Measurements from ENCODE around the gene ACSF2. TPM values are rescaled to one million over a fixed set of nuclear protein-coding genes. Genes with fewer than 3 reads are reported as not detected.

ACSF2 gene
- polyA plus RNA-seq, 5 donors: 95.0 to 131 (median 114) TPM

DNA sequence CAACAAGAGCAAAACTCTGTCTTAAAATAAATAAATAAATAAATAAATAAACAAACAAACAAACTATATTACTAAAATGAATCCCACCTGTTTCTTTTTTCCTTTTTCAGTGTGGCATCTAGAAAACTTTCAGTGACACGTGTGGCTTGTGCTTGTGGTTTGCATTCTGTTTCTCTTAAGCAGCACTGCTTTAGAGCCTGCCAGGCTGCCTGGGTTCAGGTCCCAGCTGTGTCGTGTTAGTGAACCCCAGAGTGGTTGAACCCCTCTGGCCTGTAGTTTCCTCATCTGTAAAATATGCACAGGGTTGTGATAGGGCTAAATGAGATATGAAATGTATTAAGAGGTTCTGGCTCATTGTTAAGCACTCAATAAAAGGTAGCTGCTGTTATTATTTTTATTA lies 94.5 kb downstream of the ACSF2 start:
- no peak for DNase-seq

DNA sequence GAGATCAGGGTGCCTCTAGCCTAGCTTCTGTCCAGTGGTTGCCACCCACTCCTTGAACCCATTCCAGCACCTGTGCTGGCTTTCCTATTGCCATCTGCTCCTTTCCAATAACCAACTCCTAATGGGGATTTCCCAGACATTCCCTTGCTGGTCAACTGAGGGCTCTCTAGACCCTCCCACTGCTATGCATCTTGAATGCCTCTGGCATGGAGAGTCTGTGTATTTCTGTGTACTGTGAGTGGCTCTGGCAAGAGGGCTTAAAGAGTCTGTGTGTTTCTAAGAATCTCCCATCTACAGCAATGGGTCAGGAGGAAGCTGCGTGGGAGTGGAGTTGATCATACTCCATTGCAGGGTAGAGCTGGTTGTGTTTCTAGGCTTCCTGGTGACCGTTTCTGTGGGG lies 95.5 kb downstream of the ACSF2 start:
- no peak for DNase-seq

DNA sequence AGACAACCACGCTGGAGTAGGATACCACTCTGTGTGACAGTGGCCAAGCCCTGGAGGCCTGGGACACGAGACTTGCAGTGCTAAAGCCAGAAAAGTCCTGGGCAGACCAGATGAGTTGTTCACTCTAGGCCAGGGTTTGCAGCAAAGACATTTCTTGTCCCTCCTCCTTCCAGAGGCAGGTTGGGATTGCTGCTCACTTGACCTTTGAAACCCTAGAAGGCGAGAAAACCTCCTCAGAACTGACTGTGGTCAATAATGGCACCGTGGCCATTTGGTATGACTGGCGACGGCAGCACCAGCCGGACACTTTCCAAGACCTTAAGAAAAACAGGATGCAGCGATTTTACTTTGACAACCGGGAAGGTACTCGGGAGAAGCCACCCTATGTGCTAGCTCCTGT lies 96.7 kb downstream of the ACSF2 start:
- no peak for DNase-seq

DNA sequence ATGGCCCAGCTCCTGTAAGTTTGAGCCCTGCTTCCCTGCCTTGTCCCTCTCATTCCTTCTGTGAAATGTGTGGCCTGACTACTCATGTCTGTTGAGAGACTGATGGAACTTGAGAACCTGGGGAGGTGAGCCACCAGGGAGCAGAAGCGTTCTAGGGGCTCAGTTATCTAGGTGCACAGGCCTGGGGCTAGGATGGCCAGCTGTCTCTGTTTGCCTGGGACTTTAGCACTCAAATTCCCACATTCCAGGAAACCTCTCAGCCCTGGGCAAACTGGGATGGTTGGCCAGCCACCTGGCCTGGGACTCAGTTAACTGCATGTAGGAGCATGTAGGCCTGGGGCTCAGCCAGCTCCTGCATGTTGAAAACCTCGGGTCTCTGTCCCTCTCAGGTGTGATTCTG lies 97.2 kb downstream of the ACSF2 start:
- DNase-seq: no peak

Other genes with a start within 250 kb of the ACSF2 start
- 1,000 to 10,000 TPM in 1 of 5 donors, 100 to 1,000 TPM in 4; 464 to 1,084 (median 515) TPM for gene COL1A1, start 224.6 kb upstream of the ACSF2 start, polyA plus RNA-seq (ENCODE audit: insufficient read depth in 1 of 5, insufficient read length in 5 of 5, low replicate concordance in 1 of 5)
- 1 to 10 TPM; 4.4 to 8.7 (median 7.5) TPM for gene TMEM92, start 151.8 kb upstream of the ACSF2 start, polyA plus RNA-seq (ENCODE audit: insufficient read depth in 1 of 5, insufficient read length in 5 of 5, low replicate concordance in 1 of 5)
- 10 to 100 TPM; 15.9 to 25.9 (median 21.6) TPM for gene XYLT2, start 80.1 kb upstream of the ACSF2 start, polyA plus RNA-seq (ENCODE audit: insufficient read depth in 1 of 5, insufficient read length in 5 of 5, low replicate concordance in 1 of 5)
- gene MRPL27, start 53.0 kb upstream of the ACSF2 start, polyA plus RNA-seq (ENCODE audit: insufficient read depth in 1 of 5, insufficient read length in 5 of 5, low replicate concordance in 1 of 5): 10 to 100 TPM; 48.3 to 67.2 (median 55.7) TPM
- gene EME1, start 53.0 kb upstream of the ACSF2 start, polyA plus RNA-seq (ENCODE audit: insufficient read depth in 1 of 5, insufficient read length in 5 of 5, low replicate concordance in 1 of 5): 10 to 100 TPM in 3 of 5 donors, 1 to 10 TPM in 2; 7.2 to 13.9 (median 11.1) TPM
- gene LRRC59, start 28.7 kb upstream of the ACSF2 start, polyA plus RNA-seq (ENCODE audit: insufficient read depth in 1 of 5, insufficient read length in 5 of 5, low replicate concordance in 1 of 5): 10 to 100 TPM; 40.8 to 62.9 (median 44.7) TPM
- gene CHAD, start 42.7 kb downstream of the ACSF2 start, polyA plus RNA-seq (ENCODE audit: insufficient read depth in 1 of 5, insufficient read length in 5 of 5, low replicate concordance in 1 of 5): 1 to 10 TPM; 4.2 to 6.5 (median 4.8) TPM
- 10 to 100 TPM; 41.2 to 56.4 (median 50.3) TPM for gene RSAD1, start 52.6 kb downstream of the ACSF2 start, polyA plus RNA-seq (ENCODE audit: insufficient read depth in 1 of 5, insufficient read length in 5 of 5, low replicate concordance in 1 of 5)
- 1 to 10 TPM; 5.0 to 8.2 (median 7.0) TPM for gene MYCBPAP, start 82.2 kb downstream of the ACSF2 start, polyA plus RNA-seq (ENCODE audit: insufficient read depth in 1 of 5, insufficient read length in 5 of 5, low replicate concordance in 1 of 5)
- 1 to 10 TPM; 2.8 to 7.4 (median 5.2) TPM for gene EPN3, start 106.5 kb downstream of the ACSF2 start, polyA plus RNA-seq (ENCODE audit: insufficient read depth in 1 of 5, insufficient read length in 5 of 5, low replicate concordance in 1 of 5)
- gene SPATA20, start 121.0 kb downstream of the ACSF2 start, polyA plus RNA-seq (ENCODE audit: insufficient read depth in 1 of 5, insufficient read length in 5 of 5, low replicate concordance in 1 of 5): 10 to 100 TPM; 38.0 to 51.3 (median 41.6) TPM
- 10 to 100 TPM; 16.2 to 32.8 (median 17.1) TPM for gene CACNA1G, start 134.5 kb downstream of the ACSF2 start, polyA plus RNA-seq (ENCODE audit: insufficient read depth in 1 of 5, insufficient read length in 5 of 5, low replicate concordance in 1 of 5)
- 10 to 100 TPM; 27.4 to 61.4 (median 39.5) TPM for gene ABCC3, start 208.7 kb downstream of the ACSF2 start, polyA plus RNA-seq (ENCODE audit: insufficient read depth in 1 of 5, insufficient read length in 5 of 5, low replicate concordance in 1 of 5)